Lower leg skin (tissue), 4 donors: ENCODE results near the gene CA12. TPM values are rescaled to one million over a fixed set of nuclear protein-coding genes. Genes with fewer than 3 reads are reported as not detected.
"Not testable (repeated sequence)": the region's sequence is repeated elsewhere in the genome, so short reads cannot be mapped to it uniquely, and the experiment has no call there.

Source experiments
- DNase-seq, 2 donors: peaks; one replicate each; pipeline ENCODE4 v3.0.0-alpha.2; 2019; ENCODE audit warnings: low spot score in 2 of 2
- H3K4me3 ChIP-seq: fragments of 200-600 bp; sonication (generic); 2 replicates; pipeline ENCODE4 v1.5.1; 2017; ENCODE audit warnings: mild to moderate bottlenecking, low read depth; ENCODE audit not compliant: poor library complexity, severe bottlenecking
- POLR2A ChIP-seq, 2 donors: fragments of 450-650 bp; IDR thresholded peaks; one replicate each; pipeline ENCODE4 v1.6.1; 2016 to 2017; ENCODE audit warnings: antibody characterized with exemption in 2 of 2, mild to moderate bottlenecking in 1 of 2, moderate library complexity in 1 of 2
- WGBS, 2 donors: methylation state at CpG; one replicate each; pipeline ENCODE4 v1.1.5; 2018; 5-methylcytosine and 5-hydroxymethylcytosine counted together
- intact Hi-C: fragments of 100-400 bp; cut with DNase I; formaldehyde crosslinking; loops from one replicate; pipeline ENCODE4 v1.15.0; 2023; ENCODE audit warnings: low total_unique reads
- total RNA-seq, 4 donors: library from RNA; depleted of rRNA; stranded (reverse); fragments of >200 nt; gene quantifications; one replicate each; pipeline ENCODE4 v1.1.0, GENCODE V29; 2016
- TF ChIP-seq, protein P1 (sequence below), 3 donors: fragments of 450-650 bp; IDR thresholded peaks; one replicate each; pipeline ENCODE4 v1.5.1; 2016; ENCODE audit warnings: antibody characterized with exemption in 3 of 3, mild to moderate bottlenecking in 3 of 3, moderate library complexity in 2 of 3

The CA12 gene
- total RNA-seq, 4 donors from 2014 or later = 144 to 253 (median 213) TPM

DNA sequence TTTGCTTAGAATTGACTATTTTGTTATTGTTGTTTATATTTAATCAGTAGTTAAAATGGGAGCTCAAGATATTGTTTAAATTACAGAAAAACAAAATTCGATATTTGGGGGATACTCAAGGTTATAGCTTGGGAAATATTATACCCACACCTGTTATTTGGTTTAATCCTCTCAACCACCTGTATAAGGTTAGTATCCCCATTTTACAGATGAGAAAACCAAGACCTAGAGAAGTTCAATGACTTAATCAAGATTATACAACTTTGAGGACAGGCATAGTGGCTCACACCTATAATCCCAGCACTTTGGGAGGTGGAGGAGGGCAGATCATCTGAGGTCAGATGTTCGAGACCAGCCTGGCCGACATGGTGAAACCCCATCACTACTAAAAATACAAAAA, 39.8 kb upstream of the CA12 start:
- no peak for DNase-seq
- intact Hi-C loops = no loop called here
- 92% methylated on average over 3 of the region's 3 CpGs for WGBS, 2 donors
- TF ChIP-seq, protein P1, sequence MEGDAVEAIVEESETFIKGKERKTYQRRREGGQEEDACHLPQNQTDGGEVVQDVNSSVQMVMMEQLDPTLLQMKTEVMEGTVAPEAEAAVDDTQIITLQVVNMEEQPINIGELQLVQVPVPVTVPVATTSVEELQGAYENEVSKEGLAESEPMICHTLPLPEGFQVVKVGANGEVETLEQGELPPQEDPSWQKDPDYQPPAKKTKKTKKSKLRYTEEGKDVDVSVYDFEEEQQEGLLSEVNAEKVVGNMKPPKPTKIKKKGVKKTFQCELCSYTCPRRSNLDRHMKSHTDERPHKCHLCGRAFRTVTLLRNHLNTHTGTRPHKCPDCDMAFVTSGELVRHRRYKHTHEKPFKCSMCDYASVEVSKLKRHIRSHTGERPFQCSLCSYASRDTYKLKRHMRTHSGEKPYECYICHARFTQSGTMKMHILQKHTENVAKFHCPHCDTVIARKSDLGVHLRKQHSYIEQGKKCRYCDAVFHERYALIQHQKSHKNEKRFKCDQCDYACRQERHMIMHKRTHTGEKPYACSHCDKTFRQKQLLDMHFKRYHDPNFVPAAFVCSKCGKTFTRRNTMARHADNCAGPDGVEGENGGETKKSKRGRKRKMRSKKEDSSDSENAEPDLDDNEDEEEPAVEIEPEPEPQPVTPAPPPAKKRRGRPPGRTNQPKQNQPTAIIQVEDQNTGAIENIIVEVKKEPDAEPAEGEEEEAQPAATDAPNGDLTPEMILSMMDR (IDR thresholded peaks at IDR 0.05) = no peak
- TF ChIP-seq POLR2A (IDR thresholded peaks at IDR 0.05) = no peak
- H3K4me3 ChIP-seq = no peak overlapping the region

DNA sequence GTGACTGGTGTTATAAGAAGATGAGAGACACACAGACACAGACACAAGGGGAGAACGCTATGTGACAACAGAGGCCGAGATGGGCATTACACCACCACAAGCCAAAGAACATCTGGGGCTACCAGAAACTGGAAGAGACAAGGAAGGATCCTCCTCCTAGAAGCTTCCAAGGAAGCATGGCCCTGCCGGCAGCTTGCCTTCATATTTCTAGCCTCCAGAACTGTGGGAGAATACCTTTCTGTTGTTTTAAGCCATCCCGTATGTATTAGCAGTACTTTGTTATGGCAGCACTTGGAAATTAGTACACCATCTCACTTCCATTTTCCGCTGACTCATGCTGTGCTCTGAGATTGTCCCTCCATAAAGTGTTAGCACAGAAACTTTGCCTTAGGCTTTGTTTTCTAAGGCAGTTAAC, 38.7 kb upstream of the CA12 start:
- 80% methylated on average over 5 of the region's 5 CpGs for WGBS, 2 donors
- TF ChIP-seq, protein P1 (IDR thresholded peaks at IDR 0.05) = no peak
- TF ChIP-seq POLR2A (IDR thresholded peaks at IDR 0.05) = no peak
- intact Hi-C loops = no loop called here
- no peak overlapping the region for H3K4me3 ChIP-seq
- no peak for DNase-seq

DNA sequence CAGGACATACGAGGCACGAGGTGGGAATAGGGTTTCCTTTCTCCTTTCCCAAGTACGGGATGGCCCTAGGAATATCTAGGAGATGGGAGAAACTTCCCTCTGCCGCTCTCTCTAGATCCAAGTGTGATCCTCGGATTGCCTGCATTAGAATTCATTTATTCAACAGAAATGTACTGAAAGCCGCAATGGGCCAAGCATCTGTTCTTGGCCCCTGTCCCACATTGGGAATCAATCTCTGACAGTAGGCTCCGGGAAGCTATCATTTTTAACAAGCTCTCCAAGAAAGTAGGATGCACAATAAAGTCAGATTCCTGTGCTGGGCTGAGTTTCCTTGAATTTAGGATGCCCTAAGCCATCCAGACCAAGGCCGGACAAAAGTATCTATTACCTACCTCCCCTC, 37.2 kb upstream of the CA12 start:
- no peak overlapping the region for H3K4me3 ChIP-seq
- no peak for DNase-seq
- TF ChIP-seq POLR2A (IDR thresholded peaks at IDR 0.05) = no peak
- TF ChIP-seq, protein P1 (IDR thresholded peaks at IDR 0.05) = no peak
- intact Hi-C loops = no loop called here
- WGBS, 2 donors = 77 to 84% methylated on average over 8 of the region's 8 CpGs

DNA sequence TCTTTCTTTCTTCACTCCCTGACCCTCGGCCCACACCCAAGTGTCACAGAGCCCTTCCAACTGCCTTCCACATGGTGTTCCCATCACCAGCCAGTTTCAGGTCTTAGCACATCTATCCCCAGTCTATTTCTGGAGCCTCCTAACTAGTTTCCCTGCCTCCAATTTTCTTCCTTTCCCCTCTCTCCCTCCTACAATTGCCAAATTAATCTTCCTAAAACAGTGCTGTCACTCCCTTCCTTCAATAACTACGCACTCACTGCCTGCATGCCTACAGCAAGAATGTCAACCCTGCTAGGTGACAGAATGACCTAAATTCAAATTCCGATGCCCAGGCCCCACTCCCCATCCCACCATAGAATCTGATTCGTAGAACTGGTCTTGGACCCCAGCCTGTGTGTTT, 36.1 kb upstream of the CA12 start:
- WGBS, 2 donors = 93 to 95% methylated on average over 4 of the region's 4 CpGs
- no peak overlapping the region for H3K4me3 ChIP-seq
- intact Hi-C loops = no loop called here
- no peak for DNase-seq
- TF ChIP-seq, protein P1 (IDR thresholded peaks at IDR 0.05) = no peak
- TF ChIP-seq POLR2A (IDR thresholded peaks at IDR 0.05) = no peak

DNA sequence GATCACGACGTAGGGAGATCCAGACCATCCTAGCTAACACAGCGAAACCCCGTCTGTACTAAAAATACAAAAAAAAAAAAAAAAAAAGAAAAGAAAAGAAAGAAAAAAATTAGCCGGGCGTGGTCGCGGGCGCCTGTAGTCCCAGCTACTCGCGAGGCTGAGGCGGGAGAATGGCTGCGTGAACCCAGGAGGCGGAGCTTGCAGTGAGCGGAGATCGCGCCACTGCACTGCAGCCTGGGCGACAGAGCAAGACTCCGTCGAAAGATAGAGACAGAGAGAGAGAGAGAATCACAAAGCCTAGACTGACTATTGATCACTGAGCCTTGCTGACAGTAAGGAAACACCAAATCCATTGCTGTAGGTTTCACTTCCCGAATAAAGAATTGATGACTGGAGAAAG, 35.6 kb upstream of the CA12 start:
- H3K4me3 ChIP-seq, intact Hi-C loops, DNase-seq: not testable (repeated sequence)
- WGBS, 2 donors = 91 to 98% methylated on average over 21 of the region's 21 CpGs

DNA sequence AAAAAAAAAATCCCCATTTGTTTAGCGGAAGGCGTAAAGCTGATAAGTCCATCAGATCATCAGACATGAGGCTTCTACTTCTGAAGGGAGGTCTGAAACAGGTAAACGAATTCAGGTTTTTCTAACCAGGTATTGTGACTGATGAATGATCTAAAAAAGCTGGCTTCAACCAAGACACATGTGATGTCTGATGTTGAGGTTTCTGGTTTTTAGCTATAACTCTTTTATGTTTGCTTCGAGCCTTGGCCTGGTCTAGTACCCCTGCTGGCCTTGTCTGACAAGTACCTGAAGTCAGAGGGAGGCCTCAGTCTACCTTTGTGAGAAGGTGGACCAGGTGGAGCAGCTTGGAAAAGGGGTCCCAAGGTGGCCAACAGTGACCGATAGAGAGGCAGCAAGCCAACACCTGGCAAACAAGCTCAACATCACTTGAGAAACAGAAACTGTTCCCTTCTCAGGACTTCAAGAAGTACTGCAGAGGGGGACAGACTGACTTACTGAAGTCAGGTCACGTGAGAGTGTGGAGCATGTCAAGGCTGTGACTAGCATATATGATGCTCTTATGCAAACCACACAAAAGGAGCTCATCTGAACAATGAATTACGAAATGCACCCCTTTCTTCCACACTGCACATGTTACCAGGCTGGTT, 33.0 kb upstream of the CA12 start:
- intact Hi-C loops = no loop called here
- H3K4me3 ChIP-seq = no peak overlapping the region
- 95 to 98% methylated on average over 7 of the region's 7 CpGs for WGBS, 2 donors
- TF ChIP-seq, protein P1 (IDR thresholded peaks at IDR 0.05) = no peak
- TF ChIP-seq POLR2A (IDR thresholded peaks at IDR 0.05) = no peak
- no peak for DNase-seq
